GM12891 (cell line): ENCODE results near the gene NDST3.

Source experiments
- POLR2A ChIP-seq: IDR thresholded peaks from 2 replicates; pipeline ENCODE4 v1.6.1; 2011; ENCODE audit warnings: low read depth, low read length, control low read depth
- POLR2AphosphoS5 ChIP-seq: IDR thresholded peaks from 2 replicates; pipeline ENCODE4 v1.6.1; 2011; ENCODE audit warnings: low read depth, low read length, control low read depth
- POU2F2 ChIP-seq: IDR thresholded peaks from 2 replicates; pipeline ENCODE4 v1.6.1; 2011; ENCODE audit warnings: low read depth, mild to moderate bottlenecking, control low read depth, low read length, moderate library complexity
- SPI1 ChIP-seq: IDR thresholded peaks from 2 replicates; pipeline ENCODE4 v1.6.1; 2011; ENCODE audit warnings: low read depth, low read length, control low read depth
- TAF1 ChIP-seq: IDR thresholded peaks from 2 replicates; pipeline ENCODE4 v1.6.1; 2011; ENCODE audit warnings: low read depth, low read length, control low read depth

- no peak for TF ChIP-seq POLR2A
- no peak for TF ChIP-seq TAF1
- no peak for TF ChIP-seq POU2F2
- no peak for TF ChIP-seq POLR2AphosphoS5
- no peak for TF ChIP-seq SPI1
Observed at GRCh38 chr4:118086344-118086743, 52.1 kb downstream of the NDST3 start.
